PC-3 (cell line): ENCODE data around the gene PTPRE.

ENCODE experiments used
- EZH2phosphoT487 ChIP-seq: fragments of 300-600 bp; sonication (generic); IDR thresholded peaks from 2 replicates; pipeline ENCODE4 v1.6.1; 2018; ENCODE audit warnings: mild to moderate bottlenecking, antibody characterized with exemption, low read length, borderline replicate concordance
- TF ChIP-seq, protein P1 (sequence below): fragments of 300-600 bp; sonication (generic); conservative IDR thresholded peaks from 2 replicates; pipeline ENCODE4 v1.5.1; 2017; ENCODE audit warnings: antibody characterized with exemption, low read depth, mild to moderate bottlenecking, low read length

GRCh38 chr10:128025437-128025836 is 118.5 kb downstream of the PTPRE start:
- TF ChIP-seq, protein P1, sequence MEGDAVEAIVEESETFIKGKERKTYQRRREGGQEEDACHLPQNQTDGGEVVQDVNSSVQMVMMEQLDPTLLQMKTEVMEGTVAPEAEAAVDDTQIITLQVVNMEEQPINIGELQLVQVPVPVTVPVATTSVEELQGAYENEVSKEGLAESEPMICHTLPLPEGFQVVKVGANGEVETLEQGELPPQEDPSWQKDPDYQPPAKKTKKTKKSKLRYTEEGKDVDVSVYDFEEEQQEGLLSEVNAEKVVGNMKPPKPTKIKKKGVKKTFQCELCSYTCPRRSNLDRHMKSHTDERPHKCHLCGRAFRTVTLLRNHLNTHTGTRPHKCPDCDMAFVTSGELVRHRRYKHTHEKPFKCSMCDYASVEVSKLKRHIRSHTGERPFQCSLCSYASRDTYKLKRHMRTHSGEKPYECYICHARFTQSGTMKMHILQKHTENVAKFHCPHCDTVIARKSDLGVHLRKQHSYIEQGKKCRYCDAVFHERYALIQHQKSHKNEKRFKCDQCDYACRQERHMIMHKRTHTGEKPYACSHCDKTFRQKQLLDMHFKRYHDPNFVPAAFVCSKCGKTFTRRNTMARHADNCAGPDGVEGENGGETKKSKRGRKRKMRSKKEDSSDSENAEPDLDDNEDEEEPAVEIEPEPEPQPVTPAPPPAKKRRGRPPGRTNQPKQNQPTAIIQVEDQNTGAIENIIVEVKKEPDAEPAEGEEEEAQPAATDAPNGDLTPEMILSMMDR, result no peak
- TF ChIP-seq EZH2phosphoT487, result no peak
